Measurements from ENCODE around the gene AMOTL1.

DNA sequence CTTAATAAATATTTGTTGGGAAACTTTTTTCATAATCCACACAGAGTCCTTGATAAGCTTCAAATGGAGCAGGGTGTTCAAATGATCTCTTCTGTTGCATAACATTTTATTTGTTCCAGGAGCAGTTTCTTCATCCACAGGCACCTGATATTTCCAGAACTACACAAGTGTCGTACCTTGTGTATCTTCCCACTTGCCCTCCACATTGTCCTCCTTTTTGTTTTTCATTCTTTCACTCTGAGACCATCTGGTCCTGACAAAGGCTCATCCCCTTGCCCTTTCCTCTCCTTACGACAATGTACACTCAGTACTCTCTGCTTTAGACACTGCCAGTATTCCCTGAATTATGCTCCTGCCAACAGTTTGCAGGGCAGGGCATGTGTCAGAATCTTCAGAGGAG lies 5.2 kb upstream of the AMOTL1 start:
- TF ChIP-seq, protein P1, sequence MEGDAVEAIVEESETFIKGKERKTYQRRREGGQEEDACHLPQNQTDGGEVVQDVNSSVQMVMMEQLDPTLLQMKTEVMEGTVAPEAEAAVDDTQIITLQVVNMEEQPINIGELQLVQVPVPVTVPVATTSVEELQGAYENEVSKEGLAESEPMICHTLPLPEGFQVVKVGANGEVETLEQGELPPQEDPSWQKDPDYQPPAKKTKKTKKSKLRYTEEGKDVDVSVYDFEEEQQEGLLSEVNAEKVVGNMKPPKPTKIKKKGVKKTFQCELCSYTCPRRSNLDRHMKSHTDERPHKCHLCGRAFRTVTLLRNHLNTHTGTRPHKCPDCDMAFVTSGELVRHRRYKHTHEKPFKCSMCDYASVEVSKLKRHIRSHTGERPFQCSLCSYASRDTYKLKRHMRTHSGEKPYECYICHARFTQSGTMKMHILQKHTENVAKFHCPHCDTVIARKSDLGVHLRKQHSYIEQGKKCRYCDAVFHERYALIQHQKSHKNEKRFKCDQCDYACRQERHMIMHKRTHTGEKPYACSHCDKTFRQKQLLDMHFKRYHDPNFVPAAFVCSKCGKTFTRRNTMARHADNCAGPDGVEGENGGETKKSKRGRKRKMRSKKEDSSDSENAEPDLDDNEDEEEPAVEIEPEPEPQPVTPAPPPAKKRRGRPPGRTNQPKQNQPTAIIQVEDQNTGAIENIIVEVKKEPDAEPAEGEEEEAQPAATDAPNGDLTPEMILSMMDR (IDR thresholded peaks at IDR 0.05; ENCODE audit: poor library complexity, severe bottlenecking): no peak
- TF ChIP-seq SMC3 (conservative IDR thresholded peaks at IDR 0.05; ENCODE audit: poor library complexity) (no peak), EP300 (conservative IDR thresholded peaks at IDR 0.05; ENCODE audit: poor library complexity, severe bottlenecking) (no peak), RAD21 (conservative IDR thresholded peaks at IDR 0.05) (no peak), POLR2AphosphoS5 (IDR thresholded peaks at IDR 0.05) (no peak)
- TF ChIP-seq, protein P2, sequence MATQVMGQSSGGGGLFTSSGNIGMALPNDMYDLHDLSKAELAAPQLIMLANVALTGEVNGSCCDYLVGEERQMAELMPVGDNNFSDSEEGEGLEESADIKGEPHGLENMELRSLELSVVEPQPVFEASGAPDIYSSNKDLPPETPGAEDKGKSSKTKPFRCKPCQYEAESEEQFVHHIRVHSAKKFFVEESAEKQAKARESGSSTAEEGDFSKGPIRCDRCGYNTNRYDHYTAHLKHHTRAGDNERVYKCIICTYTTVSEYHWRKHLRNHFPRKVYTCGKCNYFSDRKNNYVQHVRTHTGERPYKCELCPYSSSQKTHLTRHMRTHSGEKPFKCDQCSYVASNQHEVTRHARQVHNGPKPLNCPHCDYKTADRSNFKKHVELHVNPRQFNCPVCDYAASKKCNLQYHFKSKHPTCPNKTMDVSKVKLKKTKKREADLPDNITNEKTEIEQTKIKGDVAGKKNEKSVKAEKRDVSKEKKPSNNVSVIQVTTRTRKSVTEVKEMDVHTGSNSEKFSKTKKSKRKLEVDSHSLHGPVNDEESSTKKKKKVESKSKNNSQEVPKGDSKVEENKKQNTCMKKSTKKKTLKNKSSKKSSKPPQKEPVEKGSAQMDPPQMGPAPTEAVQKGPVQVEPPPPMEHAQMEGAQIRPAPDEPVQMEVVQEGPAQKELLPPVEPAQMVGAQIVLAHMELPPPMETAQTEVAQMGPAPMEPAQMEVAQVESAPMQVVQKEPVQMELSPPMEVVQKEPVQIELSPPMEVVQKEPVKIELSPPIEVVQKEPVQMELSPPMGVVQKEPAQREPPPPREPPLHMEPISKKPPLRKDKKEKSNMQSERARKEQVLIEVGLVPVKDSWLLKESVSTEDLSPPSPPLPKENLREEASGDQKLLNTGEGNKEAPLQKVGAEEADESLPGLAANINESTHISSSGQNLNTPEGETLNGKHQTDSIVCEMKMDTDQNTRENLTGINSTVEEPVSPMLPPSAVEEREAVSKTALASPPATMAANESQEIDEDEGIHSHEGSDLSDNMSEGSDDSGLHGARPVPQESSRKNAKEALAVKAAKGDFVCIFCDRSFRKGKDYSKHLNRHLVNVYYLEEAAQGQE (IDR thresholded peaks at IDR 0.05; ENCODE audit: borderline replicate concordance): no peak
